Measurements from ENCODE around the gene STOX1.
"Not testable (repeated sequence)": the region's sequence is repeated elsewhere in the genome, so short reads cannot be mapped to it uniquely, and the experiment has no call there.

Gene STOX1

GRCh38 chr10:68876246-68877138, 49.2 kb downstream of the STOX1 start:
- in situ Hi-C loops (cut with HindIII; ENCODE audit: low sequenced_read_pairs): no loop called here

GRCh38 chr10:68877482-68878110, 50.3 kb downstream of the STOX1 start:
- in situ Hi-C loops (cut with HindIII; ENCODE audit: low sequenced_read_pairs): no loop called here

GRCh38 chr10:68878496-68878895, 51.2 kb downstream of the STOX1 start:
- in situ Hi-C loops (cut with HindIII; ENCODE audit: low sequenced_read_pairs): no loop called here

- in situ Hi-C loops (cut with HindIII; ENCODE audit: low sequenced_read_pairs): no loop called here
Observed at GRCh38 chr10:68879628-68880027, 52.3 kb downstream of the STOX1 start.

GRCh38 chr10:68880181-68880580, 52.9 kb downstream of the STOX1 start:
- in situ Hi-C loops (cut with HindIII; ENCODE audit: low sequenced_read_pairs): no loop called here

GRCh38 chr10:68895041-68895440, 67.7 kb downstream of the STOX1 start:
- in situ Hi-C loops (cut with HindIII; ENCODE audit: low sequenced_read_pairs): no loop called here

- in situ Hi-C loops (cut with HindIII; ENCODE audit: low sequenced_read_pairs): no loop called here
Observed at GRCh38 chr10:68897336-68897741, 70.0 kb downstream of the STOX1 start.

- in situ Hi-C loops (cut with HindIII; ENCODE audit: low sequenced_read_pairs): no loop called here
Observed at GRCh38 chr10:68899186-68899745, 71.9 kb downstream of the STOX1 start.

GRCh38 chr10:68900427-68901104, 73.2 kb downstream of the STOX1 start:
- in situ Hi-C loops (cut with HindIII; ENCODE audit: low sequenced_read_pairs): no loop called here

- in situ Hi-C loops (cut with HindIII; ENCODE audit: low sequenced_read_pairs): no loop called here
Observed at GRCh38 chr10:68901105-68901927, 74.0 kb downstream of the STOX1 start, which contains the start of gene DDX50. Gene DDX50 (plus strand): TSS chr10:68901315. CDS start chr10:68901385, 70 bp downstream.

- in situ Hi-C loops (cut with HindIII; ENCODE audit: low sequenced_read_pairs): no loop called here
Observed at GRCh38 chr10:68902382-68902781, 75.1 kb downstream of the STOX1 start.

- in situ Hi-C loops (cut with HindIII; ENCODE audit: low sequenced_read_pairs): no loop called here
Observed at GRCh38 chr10:68924593-68924992, 97.3 kb downstream of the STOX1 start.

- in situ Hi-C loops (cut with HindIII; ENCODE audit: low sequenced_read_pairs): no loop called here
Observed at GRCh38 chr10:68925489-68925888, 98.2 kb downstream of the STOX1 start.

GRCh38 chr10:68929157-68929556, 101.8 kb downstream of the STOX1 start:
- in situ Hi-C loops (cut with HindIII; ENCODE audit: low sequenced_read_pairs): not testable (repeated sequence)

- in situ Hi-C loops (cut with HindIII; ENCODE audit: low sequenced_read_pairs): not testable (repeated sequence)
Observed at GRCh38 chr10:68929888-68930287, 102.6 kb downstream of the STOX1 start.

- in situ Hi-C loops (cut with HindIII; ENCODE audit: low sequenced_read_pairs): not testable (repeated sequence)
Observed at GRCh38 chr10:68932860-68933259, 105.5 kb downstream of the STOX1 start.

- in situ Hi-C loops (cut with HindIII; ENCODE audit: low sequenced_read_pairs): no loop called here
Observed at GRCh38 chr10:68934994-68935393, 107.7 kb downstream of the STOX1 start.

GRCh38 chr10:68938117-68938516, 110.8 kb downstream of the STOX1 start:
- in situ Hi-C loops (cut with HindIII; ENCODE audit: low sequenced_read_pairs): no loop called here

- in situ Hi-C loops (cut with HindIII; ENCODE audit: low sequenced_read_pairs): no loop called here
Observed at GRCh38 chr10:68938884-68939283, 111.6 kb downstream of the STOX1 start.

- in situ Hi-C loops (cut with HindIII; ENCODE audit: low sequenced_read_pairs): not testable (repeated sequence)
Observed at GRCh38 chr10:68940917-68941316, 113.6 kb downstream of the STOX1 start.
